Measurements from ENCODE around the gene ANKDD1B.

The ANKDD1B gene

DNA sequence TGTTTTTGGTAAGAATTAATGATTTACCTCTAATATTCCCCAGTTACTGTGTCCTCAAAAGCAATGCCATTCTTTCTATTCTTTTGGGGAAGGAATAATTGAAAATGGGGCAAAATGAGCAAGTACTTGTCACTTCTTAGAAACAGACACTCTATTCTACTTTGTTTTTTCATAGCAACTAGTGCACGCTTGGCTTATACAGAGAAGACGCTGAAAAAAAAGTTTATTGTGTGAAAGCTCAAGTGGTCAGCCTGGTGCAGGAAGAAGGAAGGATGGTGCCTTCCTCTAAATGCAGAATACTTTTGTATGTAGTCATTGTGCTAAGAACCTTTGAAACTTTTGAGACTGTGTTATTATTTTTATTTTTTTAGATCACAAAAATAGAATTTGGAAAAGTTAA is 29.6 kb downstream of the ANKDD1B start:
- TF ChIP-seq, protein P1, sequence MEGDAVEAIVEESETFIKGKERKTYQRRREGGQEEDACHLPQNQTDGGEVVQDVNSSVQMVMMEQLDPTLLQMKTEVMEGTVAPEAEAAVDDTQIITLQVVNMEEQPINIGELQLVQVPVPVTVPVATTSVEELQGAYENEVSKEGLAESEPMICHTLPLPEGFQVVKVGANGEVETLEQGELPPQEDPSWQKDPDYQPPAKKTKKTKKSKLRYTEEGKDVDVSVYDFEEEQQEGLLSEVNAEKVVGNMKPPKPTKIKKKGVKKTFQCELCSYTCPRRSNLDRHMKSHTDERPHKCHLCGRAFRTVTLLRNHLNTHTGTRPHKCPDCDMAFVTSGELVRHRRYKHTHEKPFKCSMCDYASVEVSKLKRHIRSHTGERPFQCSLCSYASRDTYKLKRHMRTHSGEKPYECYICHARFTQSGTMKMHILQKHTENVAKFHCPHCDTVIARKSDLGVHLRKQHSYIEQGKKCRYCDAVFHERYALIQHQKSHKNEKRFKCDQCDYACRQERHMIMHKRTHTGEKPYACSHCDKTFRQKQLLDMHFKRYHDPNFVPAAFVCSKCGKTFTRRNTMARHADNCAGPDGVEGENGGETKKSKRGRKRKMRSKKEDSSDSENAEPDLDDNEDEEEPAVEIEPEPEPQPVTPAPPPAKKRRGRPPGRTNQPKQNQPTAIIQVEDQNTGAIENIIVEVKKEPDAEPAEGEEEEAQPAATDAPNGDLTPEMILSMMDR (IDR thresholded peaks at IDR 0.05): no peak
- Histone ChIP-seq H3K9me3 (ENCODE audit: control insufficient read depth, low read length) (no peaks in the 10 kb centered on the region), H3K36me3 (ENCODE audit: control insufficient read depth, insufficient read depth, low read length) (no peaks in the 10 kb centered on the region), H3K4me2 (ENCODE audit: low read length) (no peak overlapping the region), H3K27me3 (ENCODE audit: control insufficient read depth, insufficient read depth, low read length) (no peaks in the 10 kb centered on the region), H3K79me2 (no peaks in the 10 kb centered on the region), H3K4me1 (no peaks in the 10 kb centered on the region), H3K4me3 (ENCODE audit: low read depth, low read length) (no peak overlapping the region), H3K27ac (no peak overlapping the region), H3K9ac (no peak overlapping the region), H2AFZ (no peak overlapping the region)

DNA sequence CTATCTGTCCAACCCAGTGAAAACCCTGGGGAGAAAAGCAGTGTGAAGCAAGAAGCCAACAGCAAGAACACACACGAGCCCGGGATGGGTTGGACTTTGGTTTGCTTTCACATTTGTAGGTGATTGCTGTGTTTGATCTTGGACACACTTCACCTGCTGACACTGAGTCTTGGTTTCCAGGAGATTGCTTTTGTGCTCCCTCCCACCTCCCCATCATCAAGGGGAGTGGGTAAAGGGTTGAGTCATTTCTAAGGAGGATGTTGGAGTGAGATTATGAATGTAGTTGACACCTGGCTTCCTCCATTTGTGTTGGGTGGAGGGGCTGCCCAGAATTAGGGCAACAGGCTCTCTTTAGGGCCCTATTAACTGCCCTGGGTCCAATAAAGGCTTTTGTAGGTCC is 37.5 kb downstream of the ANKDD1B start:
- H3K36me3 ChIP-seq (ENCODE audit: control insufficient read depth, insufficient read depth, low read length): no peaks in the 10 kb centered on the region
- no peak overlapping the region for H3K4me3 ChIP-seq (ENCODE audit: low read depth, low read length)
- H3K27ac ChIP-seq: no peak overlapping the region
- H3K79me2 ChIP-seq: no peaks in the 10 kb centered on the region
- TF ChIP-seq, protein P1 (IDR thresholded peaks at IDR 0.05): no peak
- H3K4me1 ChIP-seq: peaks cover 27% of the 10 kb centered on the region
- H2AFZ ChIP-seq: peak overlapping the region; percentile 54
- no peak overlapping the region for H3K4me2 ChIP-seq (ENCODE audit: low read length)
- no peaks in the 10 kb centered on the region for H3K27me3 ChIP-seq (ENCODE audit: control insufficient read depth, insufficient read depth, low read length)
- H3K9me3 ChIP-seq (ENCODE audit: control insufficient read depth, low read length): no peaks in the 10 kb centered on the region
- H3K9ac ChIP-seq: no peak overlapping the region

DNA sequence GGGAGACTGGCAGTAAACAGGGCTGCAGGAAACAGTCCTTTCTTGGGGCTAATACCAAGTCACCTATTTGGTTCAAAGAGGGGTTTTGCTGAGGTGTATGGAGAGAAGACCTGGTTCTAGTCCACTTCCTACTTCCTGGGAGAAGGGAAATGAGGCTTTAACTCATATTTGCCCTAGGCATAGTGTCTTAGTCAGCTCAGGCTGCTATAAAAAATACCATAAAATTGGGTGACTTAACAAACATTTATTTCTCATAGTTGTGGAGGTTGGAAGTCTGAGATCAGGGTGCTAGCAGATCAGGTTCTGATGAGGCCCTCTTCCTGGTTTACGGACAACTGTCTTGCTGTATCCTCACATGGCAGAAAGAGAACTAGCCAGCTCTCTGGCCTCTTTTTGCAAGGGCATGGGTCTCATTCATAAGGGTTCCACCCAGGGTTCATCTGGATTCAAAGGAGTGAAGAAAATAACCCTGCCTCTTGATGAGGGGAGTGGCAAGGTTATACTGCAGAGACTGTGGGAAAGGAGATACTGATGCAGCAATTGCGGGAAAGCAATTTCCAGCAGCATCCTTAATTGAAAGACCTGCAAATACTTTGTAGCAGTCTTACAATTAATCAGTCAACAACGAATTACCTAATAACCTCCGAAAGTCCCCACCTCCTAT is 40.5 kb downstream of the ANKDD1B start:
- Histone ChIP-seq H3K36me3 (ENCODE audit: control insufficient read depth, insufficient read depth, low read length) (no peaks in the 10 kb centered on the region), H3K9ac (no peak overlapping the region), H3K4me3 (ENCODE audit: low read depth, low read length) (no peak overlapping the region), H3K79me2 (no peaks in the 10 kb centered on the region), H3K27me3 (ENCODE audit: control insufficient read depth, insufficient read depth, low read length) (no peaks in the 10 kb centered on the region), H3K9me3 (ENCODE audit: control insufficient read depth, low read length) (no peaks in the 10 kb centered on the region), H3K27ac (peak overlapping the region; percentile 60), H2AFZ (peak overlapping the region; percentile 47), H3K4me2 (ENCODE audit: low read length) (no peak overlapping the region), H3K4me1 (peaks cover 50% of the 10 kb centered on the region)
- TF ChIP-seq, protein P1 (IDR thresholded peaks at IDR 0.05): no peak

DNA sequence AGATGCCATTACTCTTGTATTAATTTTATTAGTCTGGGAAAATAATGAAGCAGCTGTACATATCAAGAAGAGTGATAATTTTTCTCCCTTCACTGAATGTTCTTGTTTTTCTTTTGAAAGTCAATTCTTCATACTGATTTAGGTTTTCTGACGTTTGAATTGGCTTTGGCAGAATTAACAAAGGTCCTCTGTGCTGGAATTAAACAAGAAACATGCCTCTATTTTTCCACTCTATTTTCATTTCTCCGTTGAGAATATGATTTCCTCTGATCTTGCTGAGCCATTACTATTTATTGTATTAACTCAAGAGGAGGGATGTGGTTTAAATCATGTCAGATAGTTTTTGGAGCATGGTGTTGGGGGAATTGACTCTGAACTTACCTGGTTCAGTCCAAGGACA is 42.3 kb downstream of the ANKDD1B start:
- H3K9ac ChIP-seq: no peak overlapping the region
- TF ChIP-seq, protein P1 (IDR thresholded peaks at IDR 0.05): no peak
- H3K79me2 ChIP-seq: no peaks in the 10 kb centered on the region
- no peaks in the 10 kb centered on the region for H3K9me3 ChIP-seq (ENCODE audit: control insufficient read depth, low read length)
- H3K4me1 ChIP-seq: peaks cover 53% of the 10 kb centered on the region
- H3K4me3 ChIP-seq (ENCODE audit: low read depth, low read length): no peak overlapping the region
- H3K27ac ChIP-seq: peak overlapping the region; percentile 94
- peak overlapping the region; percentile 29 for H2AFZ ChIP-seq
- no peaks in the 10 kb centered on the region for H3K36me3 ChIP-seq (ENCODE audit: control insufficient read depth, insufficient read depth, low read length)
- no peaks in the 10 kb centered on the region for H3K27me3 ChIP-seq (ENCODE audit: control insufficient read depth, insufficient read depth, low read length)
- H3K4me2 ChIP-seq (ENCODE audit: low read length): no peak overlapping the region

DNA sequence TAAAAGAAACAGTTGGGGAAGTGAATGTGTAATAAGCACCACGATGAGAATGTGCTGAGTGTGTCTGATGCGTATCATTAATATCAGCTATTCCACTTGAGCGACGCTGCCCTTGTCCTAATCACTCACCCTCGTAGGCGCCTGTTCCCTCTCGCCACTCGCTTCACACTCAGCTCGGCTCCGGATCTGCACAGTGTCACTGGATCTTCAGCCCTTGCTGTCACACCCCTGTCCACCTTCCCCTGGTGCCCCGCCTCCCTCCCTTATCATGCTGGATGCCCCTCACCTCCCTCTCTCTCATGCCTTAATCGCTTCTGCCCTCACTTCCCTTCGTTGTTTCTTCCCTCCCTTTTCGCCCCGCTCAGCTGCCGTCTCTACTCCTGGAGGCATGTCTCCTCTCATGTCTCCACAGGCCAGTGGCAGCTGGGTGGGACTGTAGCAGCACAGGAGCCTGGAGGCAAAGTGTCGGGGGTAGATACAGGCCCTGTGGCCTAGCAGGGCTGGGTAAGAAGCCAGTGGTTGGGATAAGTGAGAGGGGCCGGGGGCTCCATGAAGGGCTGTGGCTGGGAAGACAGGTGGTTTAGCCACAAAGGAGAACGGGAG is 43.5 kb downstream of the ANKDD1B start:
- no peaks in the 10 kb centered on the region for H3K9me3 ChIP-seq (ENCODE audit: control insufficient read depth, low read length)
- peak overlapping the region; percentile 38 for H3K4me3 ChIP-seq (ENCODE audit: low read depth, low read length)
- peak overlapping the region; percentile 94 for H3K27ac ChIP-seq
- no peaks in the 10 kb centered on the region for H3K79me2 ChIP-seq
- no peak overlapping the region for H3K9ac ChIP-seq
- H3K4me2 ChIP-seq (ENCODE audit: low read length): peak overlapping the region; percentile 98
- peaks cover 56% of the 10 kb centered on the region for H3K4me1 ChIP-seq
- no peaks in the 10 kb centered on the region for H3K27me3 ChIP-seq (ENCODE audit: control insufficient read depth, insufficient read depth, low read length)
- no peaks in the 10 kb centered on the region for H3K36me3 ChIP-seq (ENCODE audit: control insufficient read depth, insufficient read depth, low read length)
- H2AFZ ChIP-seq: peak overlapping the region; percentile 54
- TF ChIP-seq, protein P1 (IDR thresholded peaks at IDR 0.05): no peak

Measured in parathyroid adenoma (tissue), 2 donors.